ENCODE results near the gene POLD4.

The POLD4 gene

DNA sequence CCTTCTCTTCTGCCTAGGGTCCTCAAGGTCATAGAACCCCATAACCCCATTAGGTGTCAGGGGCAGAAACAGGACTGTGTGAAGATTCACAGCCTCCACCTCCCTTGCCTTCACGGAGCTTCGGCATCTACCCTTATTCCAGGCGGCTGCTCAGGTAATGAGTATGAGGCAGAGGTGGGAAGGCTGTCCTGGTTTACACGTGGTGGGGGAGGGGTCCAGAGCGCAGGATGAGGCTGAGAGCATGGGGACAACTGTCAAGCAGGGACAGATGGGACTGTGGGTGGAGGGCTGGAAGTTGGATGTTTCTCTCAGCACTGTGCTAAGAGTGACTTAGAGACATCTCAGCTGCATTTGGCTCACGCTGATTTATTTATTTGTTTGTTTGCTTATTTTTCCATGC, 34.2 kb upstream of the POLD4 start:
- no peak for DNase-seq

DNA sequence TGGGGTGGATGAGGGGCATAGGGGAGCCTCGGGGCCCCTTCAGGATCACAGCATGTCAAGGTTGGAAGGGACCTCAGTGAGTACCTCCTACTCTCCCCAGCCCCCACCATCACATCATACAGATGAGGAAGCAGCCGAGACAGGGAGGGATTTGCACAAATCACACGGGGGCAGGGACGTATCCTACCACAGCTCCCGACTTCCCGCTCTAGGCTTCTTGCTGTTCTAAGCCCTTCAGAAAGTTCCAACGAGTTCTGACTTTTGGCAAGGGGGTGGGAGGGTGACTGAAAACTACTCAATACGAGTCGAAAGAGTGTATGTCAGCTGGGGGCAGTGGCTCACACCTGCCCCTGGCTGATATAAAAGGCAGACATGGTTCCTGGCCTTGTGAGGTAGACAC, 33.7 kb upstream of the POLD4 start:
- no peak for DNase-seq

DNA sequence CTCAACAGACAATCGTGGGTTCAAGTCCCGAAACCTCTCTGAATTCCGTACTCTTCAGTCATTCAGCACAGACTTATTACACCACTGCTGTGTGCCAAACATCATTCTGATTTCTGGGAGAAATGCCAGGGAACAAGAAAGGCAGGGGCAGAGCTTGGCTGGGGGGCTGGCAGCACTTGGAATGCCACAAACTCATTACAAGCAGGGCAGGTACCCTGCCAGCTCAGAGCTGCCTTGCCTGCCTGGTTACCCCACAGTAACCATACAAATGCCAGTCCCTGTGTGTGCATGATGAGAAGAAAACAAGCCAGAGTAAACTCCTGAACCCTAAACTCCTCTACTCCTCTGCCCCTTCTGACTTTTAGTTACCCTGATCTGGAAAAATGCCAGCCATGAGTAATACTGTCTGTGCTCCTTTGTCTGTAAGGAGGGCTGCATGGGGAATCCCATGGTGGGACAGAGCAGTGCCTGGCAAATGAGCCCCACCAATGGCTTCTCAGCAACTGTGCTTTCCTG, 31.6 kb upstream of the POLD4 start:
- no peak for DNase-seq

DNA sequence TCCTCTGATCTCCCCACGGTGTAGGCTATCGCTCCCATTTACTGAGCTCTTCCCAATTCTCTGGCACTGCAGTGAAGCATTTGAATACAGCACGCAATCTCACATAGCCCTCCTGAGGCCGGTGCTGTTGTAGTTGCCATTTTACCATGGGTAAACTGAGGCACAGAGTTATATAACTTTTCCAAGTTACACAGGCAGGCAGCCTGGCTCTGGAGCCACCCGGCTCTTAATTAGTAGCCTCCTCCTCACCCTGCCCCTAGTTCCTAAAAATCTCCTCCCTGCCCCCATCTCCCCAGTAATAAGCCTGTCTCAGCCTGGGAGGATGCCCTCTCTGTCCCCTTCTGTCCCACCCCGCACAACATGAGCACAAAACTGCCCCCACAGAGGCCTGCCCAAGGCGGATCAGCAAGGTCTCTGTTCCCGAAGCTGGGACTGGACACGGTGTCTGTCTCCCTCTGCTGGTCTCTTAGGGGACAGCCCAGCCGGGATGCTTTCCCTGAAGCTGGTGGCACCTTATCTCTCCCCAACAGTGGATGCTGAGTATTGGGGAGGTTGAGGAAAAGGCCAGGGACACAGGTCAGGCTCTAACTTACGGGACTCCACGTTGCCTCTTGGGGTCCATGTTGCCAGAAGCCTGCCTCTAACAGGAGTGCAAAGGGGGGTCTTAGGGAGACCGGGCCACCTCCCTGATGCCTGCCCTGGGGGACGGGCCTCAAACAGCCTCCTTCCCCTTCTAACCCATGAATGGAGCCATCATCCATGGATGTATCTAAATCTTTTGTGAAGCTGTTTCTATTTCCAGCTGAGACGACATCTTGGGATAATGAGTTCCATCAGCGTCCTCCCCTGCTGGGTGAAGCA, 29.2 kb upstream of the POLD4 start:
- peak; percentile 48 to 89 for DNase-seq

DNA sequence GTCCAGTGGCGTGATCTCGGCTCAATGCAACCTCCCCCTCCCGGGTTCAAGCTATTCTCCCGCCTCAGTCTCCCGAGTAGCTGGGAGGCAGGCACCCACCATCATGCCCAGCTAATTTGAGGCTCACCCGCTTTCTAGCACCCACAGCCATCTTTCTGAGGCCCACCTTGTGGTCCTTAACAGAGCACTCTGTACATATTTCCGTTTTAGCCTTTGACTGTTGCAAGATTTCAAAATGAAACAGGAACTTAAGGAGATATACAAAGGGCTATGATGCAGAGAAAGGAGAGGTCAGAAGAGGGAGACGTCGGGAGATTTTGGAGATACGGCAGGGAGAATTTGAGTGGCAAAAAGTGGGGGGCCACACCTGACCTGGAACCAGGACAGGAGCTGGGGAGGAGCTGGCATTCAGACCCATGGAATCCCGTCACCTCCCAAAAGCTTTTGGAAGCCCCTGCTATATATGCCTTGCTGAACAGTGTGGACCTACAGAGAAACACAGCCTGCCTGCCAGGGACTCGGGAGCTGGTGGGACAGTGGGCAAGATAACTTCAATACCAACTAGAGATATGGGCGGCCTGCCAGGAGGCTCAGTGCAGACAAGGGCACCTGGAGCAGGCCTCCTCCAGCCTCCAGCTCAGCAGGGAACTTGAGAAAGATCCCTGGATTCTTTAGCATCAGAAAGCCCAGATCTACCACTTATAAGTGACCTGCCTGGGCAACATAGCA, 28.1 kb upstream of the POLD4 start:
- DNase-seq = no peak

DNA sequence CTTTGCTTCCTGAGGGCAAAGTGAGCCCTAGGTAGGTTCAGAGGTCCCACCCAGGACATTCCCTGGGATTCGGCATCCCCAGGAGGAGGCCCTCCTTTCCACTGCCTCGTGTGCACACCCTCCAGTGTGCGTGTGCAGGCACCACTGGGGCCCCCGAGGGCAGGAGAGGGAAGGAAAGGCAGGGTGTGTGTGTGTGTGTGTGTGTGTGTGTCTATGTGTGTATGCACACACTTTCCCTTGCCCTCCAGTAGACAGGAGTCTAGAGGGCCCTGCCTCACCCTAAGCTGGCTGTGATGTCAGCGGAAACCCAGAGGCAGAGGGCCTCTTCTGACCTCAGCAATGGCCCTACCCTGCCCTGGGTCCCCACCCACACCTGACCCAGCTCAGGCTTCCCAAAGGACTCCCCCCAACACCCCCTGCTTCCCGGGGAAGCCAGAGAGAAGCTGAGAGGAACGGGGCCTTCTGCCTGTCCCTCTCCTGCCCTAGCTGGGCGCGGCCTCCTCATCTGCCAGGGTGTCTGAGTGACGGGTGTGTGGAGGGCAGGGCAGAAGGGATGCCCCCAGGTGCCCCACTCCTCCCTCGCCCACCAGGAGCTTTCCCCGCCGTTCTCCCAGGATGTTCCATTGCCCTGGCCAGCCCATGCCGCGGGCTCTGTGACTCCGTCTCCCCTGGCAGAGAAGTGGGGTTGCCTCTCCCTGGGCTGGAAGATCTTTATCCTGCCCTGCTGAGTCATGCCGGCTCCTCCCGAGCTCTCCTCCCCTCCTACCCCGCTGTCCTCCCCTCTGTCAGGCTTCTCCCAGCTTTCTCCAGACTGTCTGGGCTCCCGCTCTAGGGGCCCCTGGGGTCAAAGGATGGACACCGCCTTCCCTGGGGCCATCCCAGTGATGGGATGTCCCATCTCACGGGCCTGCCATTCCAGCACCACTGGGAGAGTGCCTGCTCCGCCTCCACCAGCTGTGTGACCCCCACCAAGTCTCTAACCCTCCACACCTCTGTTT, 26.0 kb upstream of the POLD4 start:
- no peak for DNase-seq

DNA sequence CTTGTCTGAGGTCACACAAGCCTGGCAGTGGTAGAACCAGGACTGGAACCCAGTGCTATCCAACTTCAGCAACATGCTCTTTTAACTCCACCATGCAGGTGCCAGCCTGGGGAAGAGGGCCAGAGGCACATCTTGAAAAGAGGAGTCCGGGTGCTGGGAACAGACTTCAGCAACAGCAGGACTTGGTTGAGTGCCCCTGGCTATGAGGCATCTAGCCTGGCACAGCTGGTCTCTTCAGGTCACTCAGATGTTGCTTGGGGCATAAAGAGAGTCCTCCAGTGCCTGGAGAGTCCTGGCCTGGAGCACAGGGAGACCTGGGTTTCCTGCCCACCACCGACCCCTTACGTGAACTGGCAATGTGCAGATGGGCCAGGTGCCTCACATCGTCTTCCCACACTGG, 25.2 kb upstream of the POLD4 start:
- DNase-seq = no peak

DNA sequence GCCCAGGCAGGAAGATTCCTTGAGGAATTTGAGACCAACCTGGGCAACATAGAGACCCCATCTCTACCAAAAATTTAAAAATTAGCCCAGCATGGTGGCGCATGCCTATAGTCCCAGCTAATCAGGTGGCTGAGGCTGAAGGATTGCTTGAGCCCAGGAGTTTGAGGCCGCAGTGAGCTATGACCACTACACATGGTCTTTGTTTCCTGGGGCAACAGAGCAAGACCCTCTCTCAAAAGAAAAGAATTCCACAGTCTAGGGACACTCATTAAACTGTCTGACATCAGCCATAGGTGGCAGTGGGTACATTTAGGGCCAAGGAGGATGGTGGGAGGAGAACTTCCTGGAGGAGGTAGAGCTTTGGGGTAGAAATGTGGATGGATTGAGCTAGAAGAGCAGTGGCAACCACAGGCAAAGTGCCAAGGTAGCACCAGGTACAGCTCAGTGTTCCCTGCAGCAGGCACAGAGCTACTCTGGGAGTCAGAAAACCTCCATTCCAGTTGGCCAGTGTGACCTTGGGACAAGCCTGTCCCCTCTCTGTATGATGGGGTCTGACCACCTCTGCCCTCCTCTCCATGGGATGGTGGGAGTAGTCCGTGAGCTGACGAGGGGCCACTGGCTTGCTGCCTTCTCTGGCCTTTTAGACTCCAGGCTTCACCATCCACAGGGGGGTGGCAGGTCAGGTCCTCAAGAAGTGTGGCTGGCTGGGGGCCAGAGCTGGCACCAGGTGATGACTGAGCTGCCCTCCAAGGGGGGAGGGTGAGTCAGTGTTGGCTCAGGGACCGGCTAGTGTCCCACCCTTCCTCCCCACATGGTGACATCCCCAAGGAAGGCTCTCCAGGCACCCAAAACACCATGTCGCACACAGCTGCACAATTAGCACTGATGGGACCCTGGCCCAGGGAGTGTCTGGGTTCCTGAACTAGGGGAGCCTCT, 23.8 kb upstream of the POLD4 start:
- no peak for DNase-seq

DNA sequence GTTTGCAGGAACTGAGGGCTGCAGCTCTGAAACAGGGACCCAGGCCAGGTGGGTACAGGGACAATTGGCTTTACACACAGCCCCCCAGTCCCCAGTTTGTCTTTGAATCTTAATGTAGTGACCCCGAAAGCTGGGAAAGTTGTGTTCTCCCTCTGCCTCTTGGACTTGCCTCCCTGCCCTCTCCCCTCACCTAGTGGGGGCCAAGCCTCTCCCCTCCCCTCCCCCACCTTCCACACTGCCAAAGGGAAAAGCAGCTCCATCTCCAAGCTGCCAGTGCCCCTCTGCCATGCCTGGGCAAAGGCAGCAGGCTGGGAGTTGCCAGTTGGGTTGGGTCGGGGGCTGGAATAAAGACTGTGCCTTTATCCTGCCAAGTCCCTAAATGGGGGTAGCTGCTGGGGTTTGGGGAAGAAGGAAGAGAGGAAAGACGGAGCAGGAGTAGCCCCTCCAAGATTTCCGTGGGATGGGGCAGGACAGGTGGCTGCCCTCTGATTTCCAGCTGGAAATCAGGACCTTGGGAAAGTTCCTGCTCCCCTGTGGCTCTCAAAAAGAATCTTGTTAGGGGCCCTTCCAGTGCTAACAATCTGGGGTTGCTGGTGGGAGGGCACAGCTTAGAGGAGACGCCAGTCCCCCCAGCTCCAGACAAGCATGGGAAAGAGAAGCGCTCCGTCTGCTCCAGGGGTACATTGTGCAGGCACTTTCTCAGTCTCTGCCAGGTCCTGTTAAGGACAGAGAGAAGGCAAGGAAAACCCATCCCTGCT, 22.9 kb upstream of the POLD4 start:
- DNase-seq = no peak

DNA sequence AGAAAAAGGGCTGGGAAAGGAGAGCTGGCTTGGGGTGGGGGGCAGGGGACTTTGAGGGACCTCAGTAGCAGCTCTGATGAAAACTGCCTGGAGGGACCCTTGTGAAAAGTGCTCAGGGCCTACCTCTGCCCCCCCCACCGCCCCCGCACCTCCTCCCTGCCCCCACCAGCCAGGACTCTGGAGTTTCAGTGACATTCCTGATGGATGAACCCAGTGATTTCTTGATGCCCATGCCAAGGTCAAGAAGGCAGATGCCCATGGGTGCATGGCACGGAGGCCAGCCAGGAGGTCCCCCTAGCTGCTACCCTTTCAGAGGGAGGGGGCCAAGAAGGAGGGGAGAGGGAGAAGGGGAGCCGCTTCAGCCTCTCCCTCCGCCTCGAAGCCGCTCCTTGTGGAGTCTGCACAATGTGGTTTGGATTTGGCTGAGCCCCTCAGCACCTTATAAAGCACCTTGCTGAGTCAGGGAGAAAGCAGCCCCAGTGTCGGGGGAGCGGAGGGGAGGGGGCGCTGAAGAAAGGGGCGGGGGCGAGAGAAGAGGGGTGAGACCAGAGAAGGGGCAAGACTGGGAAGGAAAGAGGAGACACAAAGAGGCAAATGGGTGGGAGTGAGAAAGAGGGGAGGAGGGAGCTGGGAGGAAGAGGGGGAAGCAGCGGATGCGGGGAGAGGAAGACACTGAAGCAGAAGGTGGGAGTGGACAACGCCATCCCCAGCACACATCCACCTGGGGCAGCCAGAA, 22.1 kb upstream of the POLD4 start:
- no peak for DNase-seq

DNA sequence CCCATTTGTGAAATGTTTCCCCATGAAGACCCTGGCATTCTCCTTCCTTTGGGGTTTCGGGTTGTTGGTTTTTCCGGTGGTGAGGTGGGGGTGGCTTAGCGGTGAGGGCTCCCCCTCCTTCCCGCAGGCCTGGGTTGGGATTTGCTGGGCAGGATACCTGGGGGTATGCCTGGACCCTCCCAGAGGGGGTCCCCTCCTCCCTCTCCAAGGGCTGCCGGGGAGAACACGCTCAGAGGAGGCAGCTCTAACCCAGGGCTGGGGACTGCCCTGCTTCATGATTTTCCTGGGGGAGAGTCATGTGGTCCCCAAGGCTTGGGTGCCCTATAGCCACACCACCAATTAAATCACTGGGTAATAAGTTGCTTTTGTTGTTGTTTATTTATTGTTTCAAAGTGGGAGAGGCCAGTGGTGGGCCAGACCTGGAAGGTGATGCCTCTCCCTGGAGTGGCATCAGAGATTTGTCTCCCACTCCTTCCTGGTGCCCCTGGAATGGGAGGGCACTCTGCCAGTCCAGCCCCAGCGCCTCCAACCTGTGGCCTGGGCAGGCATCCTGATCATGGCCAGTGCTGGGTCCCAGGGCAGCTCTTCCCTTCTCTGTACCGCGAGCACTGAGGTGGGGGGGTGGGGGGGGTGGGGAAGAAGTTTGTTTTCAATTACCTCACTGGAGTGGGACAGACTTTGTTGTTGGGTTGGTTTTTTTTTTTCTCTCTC, 21.4 kb upstream of the POLD4 start:
- DNase-seq = no peak

DNA sequence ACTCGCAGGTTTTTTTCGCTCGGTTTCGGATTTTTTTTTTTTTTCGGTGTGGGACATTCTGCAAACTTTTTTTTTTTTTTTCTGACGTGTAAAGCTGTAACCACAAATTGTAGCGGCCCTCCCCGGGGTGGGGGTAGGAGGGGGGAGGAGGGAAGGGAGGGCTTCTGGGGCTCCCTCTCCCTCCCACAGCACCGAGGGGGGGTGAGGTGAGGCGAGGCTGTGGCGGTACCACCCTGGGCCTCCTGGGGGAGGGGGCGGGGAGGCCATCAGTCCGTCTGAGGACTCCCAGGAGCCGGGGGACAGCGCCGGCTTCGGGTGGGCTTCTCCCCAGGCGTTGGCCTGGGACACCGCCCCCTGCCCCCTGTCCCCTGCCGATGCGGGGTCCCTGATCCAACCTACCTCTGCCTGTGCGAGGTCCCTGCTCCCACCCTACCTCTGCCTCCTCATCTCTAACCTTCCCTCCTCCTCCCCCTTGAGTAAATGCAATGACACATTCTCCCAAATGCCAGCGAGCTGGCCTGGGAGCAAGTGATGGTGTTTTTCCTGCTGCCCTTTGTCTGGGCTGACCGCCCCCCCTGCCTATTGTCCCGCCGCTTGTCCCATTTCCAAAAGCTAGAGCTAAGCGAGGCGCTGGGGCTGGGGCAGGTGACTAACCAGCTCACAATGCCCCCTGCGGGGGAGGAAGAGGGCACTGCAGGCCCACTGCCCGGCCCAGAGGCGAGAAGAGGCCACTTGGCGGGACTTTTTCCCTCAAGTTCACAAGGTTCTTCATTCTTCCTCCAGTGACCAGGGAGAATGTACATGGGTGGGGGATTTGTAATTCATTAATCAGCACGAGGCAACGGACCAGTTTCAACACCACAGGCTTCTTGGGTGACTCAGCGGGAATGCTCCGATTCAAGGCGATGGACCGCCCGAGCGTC, 20.6 kb upstream of the POLD4 start:
- DNase-seq = peak; percentile 46 to 86

DNA sequence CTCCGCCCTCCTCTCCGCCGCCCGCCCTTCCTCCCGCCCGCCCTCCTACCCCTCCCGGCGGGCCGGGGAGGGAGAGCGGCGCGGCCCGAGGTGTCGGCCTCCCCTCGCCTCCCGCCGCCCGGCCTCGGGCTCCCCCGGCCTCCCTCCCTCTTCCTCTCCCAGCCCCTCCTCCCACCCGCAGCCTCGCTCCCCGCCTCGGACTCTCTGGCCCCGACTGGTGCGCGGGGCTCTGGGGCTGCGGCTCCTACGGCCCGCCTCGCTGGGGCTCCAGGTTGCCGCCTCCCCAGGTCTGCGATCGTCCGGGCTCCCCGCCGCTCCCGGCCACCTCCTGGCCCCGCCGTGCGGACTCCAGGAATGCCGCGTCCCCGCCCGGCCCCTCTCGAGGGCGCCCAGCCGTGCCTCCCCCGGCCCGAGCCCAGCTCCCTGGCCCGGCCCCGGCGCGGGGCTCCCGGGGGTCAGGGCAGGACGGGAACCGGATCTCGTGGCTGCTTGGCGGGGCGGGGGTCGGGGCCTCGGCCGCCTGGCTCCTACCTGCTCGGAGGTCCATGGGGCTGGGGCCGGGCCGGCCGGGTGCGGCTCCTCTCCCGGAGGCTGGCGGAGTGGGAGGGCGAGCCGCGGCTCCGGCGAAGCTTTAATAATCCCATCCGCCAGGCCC, 19.8 kb upstream of the POLD4 start, which contains the start of gene CLCF1:
Gene CLCF1, minus strand, starts transcription at position 606 of the 655 bp plus-strand sequence. Its CDS starts 59 bp downstream, at position 547.
- DNase-seq = peak; percentile 28 to 86

DNA sequence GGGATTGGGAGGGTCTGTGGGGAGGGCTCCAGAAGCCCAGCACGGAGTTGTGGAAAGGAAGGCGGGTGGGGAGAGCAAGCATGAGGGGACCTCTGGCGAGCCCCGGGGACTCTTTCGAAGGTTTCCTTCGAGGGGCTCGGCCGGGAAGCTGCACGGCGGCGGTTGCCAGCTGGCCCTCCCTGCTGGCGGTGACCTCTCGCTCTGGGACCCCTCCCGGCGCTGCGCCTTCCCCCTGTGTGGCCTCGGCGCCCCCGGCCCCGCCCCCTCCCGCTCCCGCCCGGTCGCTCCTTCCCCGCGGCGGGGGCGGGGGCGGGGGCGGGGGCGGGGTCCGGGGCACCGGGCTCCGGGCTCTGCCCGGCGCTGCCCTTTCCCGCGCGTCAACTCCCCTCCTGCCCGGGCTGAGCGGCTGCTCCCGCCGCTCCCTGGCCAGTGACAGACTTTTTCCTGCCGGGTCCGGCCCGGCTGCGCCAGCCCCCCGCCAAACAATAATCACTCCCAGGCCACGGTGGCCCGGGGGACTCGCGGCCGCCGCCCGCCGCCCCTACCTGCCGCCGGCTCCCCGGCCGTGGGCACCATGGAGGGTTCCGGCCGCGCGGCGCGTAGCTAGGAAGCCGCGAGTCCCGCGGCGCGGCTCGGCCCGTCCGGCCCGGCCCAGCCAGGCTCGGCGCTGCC, 19.1 kb upstream of the POLD4 start:
- peak in 1 of 2 experiments; percentile 62 for DNase-seq

DNA sequence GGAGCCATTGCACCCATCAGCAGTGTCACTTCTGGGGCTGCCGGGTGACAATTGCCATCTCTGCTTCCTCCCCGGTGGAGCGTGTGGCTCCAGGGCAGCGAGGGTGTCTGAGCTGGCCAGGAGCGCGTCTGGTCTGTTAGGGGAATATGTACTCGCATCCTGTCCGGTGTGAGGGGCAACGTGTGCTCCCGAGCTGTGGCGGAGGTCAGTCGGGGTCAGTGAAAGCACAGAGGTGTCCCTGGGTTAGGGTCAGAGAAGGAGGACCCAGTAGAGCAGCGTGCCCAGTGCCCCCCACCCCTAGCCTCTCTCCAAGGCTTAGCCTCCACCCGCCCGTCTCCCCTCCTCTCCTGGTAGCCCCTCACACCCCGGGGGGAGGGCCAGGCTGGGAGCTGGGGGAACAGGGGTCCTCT, 18.6 kb upstream of the POLD4 start:
- no peak for DNase-seq

DNA sequence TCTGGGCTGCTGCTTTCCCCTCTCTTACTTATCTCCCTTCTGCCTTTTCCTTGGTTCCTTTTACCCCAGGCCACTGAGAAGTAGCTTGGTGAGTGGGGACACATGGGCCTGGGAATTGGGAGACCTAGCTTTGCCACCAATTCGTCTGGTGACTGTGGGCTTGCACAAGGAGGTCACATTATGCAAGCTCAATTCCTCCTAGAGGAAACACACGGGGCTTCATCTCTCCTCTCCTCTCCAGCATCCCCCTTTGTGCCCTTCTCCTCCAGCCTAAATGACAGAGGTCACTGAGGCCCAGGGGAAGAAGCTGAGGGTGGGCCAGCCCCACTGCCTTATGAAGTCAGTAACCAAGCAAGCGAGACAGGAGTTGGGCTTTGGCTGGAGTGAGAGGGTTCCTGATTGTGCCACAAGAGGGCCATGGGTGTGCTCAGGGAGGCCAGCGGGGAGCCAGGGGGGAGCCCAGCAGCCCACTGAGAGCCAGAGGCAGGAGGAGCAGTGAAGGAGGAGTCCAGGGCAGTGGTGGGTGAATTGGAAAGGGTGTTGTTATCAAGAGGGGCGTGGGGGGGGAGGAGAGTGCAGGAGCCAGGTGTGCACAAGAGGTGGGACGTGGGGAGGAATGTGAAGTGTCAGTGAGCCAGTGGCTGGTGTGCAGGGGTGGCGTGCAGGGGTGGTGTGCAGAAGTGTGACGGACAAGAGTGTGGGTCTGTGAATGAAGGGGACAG, 18.0 kb upstream of the POLD4 start:
- DNase-seq = peak in 1 of 2 experiments; percentile 63

Data from NCI-H526 (cell line).